Activated CD8-positive, alpha-beta memory T cell treated with anti-CD3 and anti-CD28 coated beads, Interleukin-2, amount 50 U/mL, for 24 hours (primary cell): Measurements from ENCODE around the gene S100A12.
"Not testable (repeated sequence)": the region's sequence is repeated elsewhere in the genome, so short reads cannot be mapped to it uniquely, and the experiment has no call there.

ENCODE experiments used
- DNase-seq: peaks from one replicate; pipeline ENCODE4 v3.0.0-alpha.2; 2020; ENCODE audit errors: extremely low read depth

S100A12 gene

DNA sequence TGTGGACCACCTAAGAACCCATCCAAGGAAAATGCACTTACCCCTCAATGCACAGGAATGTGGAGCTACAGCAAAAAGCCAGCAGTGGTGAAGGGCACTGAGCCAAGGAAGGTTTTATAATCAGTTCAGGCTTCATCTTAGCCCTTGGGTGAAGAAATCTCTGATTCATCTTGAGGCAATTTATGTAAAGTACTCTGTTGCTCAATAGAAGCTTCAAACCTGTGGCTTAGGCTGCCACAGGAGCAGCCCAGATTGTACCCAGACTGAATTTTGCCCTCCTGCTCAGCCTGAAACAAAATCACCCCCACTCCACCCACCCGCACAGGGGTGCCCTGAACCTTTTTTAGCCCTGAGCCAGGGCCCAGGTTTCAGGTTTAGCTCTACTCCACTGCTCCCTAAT lies at the start of gene S100A12:
Gene S100A12 (minus strand): TSS at position 111 of the 400 bp plus-strand sequence. CDS start 1,029 bp downstream, outside the sequence.
- no peak for DNase-seq

DNA sequence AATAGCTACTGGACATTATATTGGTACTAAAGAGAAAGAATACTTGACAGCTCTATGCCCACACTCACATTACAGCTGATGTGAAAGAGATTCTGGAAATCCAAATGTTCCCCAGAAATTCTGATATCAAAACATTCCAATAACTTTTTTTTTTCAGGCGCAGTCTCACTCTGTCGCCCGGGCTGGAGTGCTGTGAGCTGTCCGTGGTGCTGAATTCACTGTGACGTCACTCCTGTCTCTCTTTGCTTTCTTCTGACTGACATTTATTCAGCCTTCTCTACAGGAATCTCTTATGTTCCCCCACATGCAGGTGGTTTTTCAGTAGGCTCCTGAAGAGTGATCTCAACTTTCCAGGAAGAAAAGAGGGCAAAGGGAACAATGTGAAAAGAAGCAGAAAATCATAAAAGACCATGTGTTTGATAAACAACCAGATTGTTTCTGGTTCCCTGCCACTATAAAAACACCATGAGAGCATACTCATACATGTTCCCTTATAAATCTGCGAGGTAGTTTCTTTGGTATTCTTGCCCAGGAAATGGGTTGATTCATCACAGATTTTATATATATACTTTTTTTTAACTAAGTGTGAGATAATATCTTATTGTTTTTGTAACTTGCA lies 47.1 kb upstream of the S100A12 start:
- DNase-seq: peak; percentile 28

DNA sequence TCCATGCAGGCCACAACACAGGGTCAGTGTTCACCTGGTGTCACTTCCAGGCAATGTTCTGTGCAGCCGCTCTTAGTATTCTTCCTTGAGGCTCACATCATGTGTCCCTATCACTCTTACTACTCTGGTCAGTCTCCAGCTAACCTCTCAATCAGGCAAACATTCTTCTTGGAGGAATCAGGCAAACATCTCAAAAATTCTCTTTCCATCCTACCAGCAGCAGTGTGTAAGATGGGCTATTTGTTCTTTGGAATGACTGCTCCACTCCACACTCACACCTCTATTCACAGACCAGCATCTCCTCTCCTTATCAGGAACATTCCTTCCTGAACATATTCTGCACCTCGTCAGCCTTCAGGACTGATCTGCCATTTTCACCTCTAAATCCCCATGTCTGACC lies 44.9 kb upstream of the S100A12 start:
- no peak for DNase-seq

DNA sequence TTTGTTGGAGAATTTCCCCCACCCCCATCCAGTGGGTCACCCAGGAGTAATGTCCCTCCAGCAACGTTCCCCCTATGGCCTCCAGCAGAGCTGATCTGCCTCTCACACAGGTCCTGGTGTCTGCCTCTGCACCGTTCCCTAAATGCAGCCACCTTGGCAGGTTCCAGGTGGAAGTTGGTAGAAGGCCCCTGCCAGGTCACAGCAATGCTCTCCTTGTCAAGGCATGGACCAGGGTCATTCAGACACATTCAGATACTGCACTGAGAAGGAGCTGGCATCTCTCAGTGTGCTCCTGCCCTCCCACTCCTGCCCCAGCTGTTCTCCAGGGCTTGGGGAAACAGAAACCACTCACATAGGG lies 44.0 kb upstream of the S100A12 start:
- DNase-seq: not testable (repeated sequence)

GRCh38 chr1:153418758-153419435 lies 43.5 kb upstream of the S100A12 start:
- not testable (repeated sequence) for DNase-seq

DNA sequence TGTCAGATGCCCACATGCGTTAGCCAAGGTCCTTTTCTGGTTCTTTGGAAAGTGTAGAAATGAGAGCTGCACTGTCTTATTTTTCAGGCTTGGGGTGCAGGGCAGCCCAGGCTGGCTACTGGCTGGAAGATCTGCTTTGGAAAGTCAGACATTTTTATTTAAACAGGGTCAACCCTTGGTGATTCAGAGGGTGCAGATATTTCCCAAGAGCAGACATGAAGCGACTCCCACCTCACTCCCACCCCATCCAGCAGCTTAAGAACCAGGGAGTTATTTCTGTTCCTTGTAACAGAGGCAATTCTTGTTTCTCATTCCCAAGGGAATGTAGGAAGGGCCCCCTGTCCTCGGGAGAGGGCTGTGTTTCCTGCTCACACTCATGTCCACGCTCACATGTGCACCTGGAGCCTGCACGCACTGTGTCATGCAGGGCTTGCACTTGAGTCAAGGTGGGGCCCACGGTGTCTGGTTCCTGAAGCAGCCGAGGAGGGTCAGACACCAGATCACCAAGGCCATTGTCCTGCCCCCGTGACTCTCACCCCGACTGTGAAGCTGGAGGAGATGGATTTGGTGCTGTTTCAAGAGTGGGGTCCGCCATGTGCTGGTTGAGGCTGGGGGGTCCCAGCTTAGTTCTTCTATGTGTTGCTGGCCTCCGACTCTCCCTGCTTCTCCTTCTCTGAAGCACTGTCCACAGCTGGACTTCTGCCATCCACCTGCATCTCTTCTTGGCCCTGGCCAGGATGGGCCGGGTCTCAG lies 41.9 kb upstream of the S100A12 start:
- no peak for DNase-seq

- DNase-seq: no peak
These were observed 40.6 kb upstream of the S100A12 start, which contains the start of gene S100A7A for GRCh38 chr1:153415850-153416570. TSS of gene S100A7A (plus strand) at chr1:153416520. CDS start at chr1:153418083, 1,563 bp downstream.

DNA sequence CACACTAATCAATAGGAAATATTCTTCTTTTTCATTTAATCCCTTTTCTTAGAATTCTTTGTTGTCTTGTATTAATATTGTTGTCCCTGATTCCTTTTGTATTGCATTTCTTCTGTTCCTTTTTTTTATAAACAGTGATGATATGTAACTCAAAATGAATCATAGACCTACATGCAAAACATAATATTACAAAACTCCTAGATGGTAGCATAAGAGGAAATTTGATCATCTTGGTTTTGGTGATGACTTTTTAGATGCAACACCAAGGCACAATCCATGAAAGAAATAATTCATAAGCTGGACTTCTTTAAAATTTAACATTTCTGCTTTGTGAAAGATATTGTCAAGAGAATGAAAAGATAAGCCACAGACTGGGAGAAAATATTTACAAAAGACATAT lies 38.5 kb upstream of the S100A12 start:
- DNase-seq: not testable (repeated sequence)

DNA sequence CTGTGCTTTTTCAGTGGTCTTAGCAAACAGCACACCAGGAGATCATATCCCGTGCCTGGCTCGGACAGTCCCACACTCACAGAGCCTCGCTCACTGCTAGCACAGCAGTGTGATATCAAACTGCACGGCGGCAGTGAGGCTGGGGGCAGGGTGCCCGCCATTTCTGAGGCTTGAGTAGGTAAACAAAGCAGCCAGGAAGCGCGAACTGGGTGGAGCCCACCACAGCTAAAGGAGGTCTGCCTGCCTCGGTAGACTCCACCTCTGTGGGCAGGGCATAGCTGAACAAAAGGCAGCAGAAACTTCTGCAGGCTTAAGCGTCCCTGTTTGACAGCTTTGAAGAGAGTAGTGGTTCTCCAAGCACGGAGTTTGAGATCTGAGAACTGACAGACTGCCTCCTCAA lies 31.9 kb upstream of the S100A12 start:
- not testable (repeated sequence) for DNase-seq

DNA sequence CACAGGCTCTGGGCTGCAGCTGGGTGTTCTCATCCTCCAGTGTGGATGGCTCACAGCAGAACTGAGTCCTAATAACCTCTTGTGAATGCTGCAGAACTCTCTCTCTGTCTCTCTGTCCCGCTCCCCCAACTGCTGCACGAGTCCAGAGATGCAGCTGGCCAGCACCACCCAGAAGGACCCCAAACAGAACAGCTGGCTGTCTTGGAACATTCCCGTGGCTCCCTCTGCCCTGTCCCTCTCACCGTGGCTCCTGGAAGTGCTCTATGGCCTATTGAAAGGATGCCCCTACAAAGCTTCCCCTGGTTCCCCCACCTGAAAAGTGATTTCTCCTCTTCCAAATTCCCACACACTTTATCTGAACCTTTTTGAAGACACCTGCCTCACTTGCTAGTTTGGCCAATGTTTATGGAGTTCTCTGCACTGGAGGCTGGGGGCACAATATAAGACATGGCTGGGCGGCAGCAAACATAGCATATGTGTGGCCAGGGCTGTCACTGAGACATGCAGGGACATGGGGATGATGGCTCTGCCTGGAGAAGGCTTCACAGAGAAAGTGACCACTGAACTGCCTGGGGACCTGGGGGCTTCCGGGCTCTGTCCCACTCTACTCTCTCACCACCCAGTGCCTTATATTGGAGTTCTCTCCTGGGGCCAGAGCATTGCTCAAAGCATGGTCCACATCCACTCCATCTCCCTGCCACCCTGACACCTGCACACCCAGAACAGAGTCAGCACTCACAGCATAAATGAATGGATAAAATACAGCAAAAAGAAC lies 30.6 kb upstream of the S100A12 start:
- DNase-seq: not testable (repeated sequence)

GRCh38 chr1:153404768-153405167 lies 29.3 kb upstream of the S100A12 start:
- DNase-seq: peak; percentile 12

- DNase-seq: no peak
These were observed 28.7 kb upstream of the S100A12 start for GRCh38 chr1:153404086-153404635.

GRCh38 chr1:153403421-153404085 lies 28.1 kb upstream of the S100A12 start:
- no peak for DNase-seq

DNA sequence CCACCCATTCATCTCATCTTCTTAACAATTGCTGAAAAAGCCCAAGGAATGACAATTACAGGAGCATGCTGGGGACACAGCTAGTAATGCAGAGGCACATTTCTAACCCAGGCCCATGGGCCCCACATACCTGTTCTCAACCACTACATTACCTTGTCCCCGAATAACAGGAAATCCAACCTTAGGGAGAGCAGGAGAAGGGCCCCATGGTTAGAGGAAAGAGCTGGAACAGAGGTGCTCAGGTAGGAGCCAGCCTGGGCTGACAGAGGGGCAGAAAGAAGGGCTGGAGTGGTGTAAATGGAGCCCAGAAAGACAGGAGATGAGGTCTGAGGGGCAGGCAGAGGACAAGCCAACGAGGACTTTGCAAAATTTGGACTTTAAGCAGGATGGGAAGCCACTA lies 26.8 kb upstream of the S100A12 start:
- no peak for DNase-seq

DNA sequence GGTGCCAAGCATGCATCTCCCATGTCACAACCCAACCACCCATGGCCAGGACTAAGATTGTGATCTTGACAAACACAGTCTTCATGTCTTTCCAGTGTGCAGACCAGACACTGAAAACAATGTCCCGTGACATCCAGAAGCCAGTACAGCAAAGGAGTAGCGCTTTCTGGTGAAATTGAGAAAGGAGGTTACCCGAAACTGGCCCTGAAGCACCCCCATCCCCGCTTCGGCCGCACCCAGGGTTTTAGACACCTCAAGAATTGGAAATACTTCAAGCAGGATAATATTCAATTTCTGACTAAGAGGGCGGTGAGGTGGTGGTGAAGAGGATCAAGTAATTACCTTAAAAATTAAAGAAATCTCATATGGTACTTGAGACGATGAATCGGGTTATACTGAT lies 26.0 kb upstream of the S100A12 start:
- DNase-seq: no peak

GRCh38 chr1:153400244-153400643 lies 24.8 kb upstream of the S100A12 start:
- no peak for DNase-seq

GRCh38 chr1:153399401-153400055 lies 24.1 kb upstream of the S100A12 start:
- no peak for DNase-seq

GRCh38 chr1:153397924-153398651 lies 22.7 kb upstream of the S100A12 start:
- DNase-seq: no peak
